Measurements from ENCODE around the gene RASAL3.

RASAL3 gene

DNA sequence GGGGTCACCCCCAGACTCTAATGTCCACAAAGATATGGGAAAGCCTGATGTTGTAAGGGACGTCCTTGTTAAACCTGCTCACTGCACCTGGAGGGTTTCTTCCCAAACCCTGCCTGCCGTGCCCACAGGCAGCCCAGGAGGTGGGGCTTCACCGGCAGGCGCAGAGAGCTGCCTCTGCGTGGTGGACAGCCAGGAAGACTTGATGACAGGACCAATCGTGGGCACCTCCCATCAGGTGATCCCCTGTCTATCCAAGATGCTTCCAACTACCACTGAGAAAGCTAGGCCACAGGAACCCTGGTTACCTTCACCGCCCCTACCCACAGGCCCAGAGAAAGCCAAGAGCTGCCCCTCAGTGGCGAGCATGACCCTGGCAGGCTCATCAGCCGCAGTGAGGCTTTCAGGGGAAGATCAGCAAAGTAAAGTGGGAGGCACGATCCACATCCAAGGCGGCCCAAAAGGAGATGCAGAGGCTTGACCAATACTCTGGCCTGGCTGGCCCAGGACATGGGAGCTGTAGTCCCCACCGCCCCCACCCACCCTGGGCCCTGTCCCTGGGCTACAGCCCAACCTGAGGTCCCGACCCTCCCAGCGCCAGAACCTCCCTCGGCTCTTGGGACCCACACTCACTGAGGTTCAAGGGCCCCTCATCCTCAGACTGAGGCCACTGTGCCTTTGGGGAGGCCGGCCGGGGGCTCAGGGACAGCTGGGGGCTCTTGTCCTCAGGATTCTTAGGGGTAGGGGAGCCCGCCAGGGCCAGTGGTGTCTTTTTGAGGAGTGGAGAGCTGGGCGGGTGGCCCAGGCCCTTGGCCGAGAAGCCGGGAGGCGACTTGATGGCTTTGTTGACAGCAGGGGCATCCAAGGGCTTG lies 35.2 kb downstream of the RASAL3 start:
- no peak overlapping the region for H3K4me3 Mint-ChIP-seq
- H3K27ac Mint-ChIP-seq = peak overlapping the region; percentile 37
- no peak for DNase-seq
- CTCF ChIA-PET = interaction anchor here (3.1 kb wide), 1 partner anchor 9 kb away, joined by 19 read pairs; the partner anchor contains the start of gene AKAP8L
- no peaks in the 10 kb centered on the region for H3K27me3 Mint-ChIP-seq
- H3K9me3 Mint-ChIP-seq = no peaks in the 10 kb centered on the region
- peaks cover 25% of the 10 kb centered on the region for H3K36me3 Mint-ChIP-seq
- H3K4me1 Mint-ChIP-seq = peaks cover 34% of the 10 kb centered on the region

DNA sequence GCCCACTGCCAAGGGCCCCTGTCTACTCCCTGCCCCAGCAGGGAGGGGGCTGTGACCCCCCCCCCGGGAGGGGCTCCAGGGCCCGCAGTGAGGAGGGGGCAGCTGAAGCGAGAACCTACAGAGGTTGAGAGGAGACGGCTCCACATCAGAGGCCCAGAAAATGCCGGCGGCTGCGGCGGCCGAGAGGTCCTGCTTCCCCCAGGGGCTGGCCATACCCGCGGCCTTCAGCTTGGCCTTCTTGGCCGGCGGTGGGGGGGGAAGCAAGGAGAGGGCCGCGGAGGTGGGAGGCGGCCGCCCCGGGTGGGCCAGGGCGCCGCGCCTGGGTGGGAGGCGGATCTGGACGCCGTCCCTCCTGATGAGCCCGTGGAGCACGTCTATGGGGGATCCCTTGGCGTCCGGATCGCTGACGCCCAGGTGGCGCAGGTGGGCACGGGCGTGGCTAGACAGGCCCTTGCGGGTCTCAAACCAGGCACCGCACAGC lies 36.3 kb downstream of the RASAL3 start:
- Mint-ChIP-seq H3K36me3 (peaks cover 36% of the 10 kb centered on the region), H3K4me1 (peaks cover 27% of the 10 kb centered on the region), H3K9me3 (peaks cover 3% of the 10 kb centered on the region), H3K4me3 (no peak overlapping the region), H3K27ac (no peak overlapping the region), H3K27me3 (no peaks in the 10 kb centered on the region)
- CTCF ChIA-PET = no interaction called here
- no peak for DNase-seq

DNA sequence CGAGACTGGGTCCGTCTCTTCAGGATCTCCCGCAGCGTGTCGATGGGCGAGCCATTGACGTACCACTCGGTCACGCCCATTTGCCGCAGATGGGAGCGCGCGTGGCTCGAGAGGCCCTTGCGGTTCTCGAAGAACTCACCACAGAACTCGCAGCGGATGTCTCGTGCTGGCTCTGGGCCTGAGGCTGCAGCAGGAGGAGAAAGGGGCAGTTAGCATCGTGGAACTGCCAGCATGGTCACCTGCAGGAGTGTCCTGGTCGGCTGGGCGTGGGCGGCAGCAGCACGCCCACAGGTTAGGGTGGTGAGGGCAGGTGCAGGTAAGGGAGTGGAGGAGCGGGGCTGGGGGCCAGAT lies 37.0 kb downstream of the RASAL3 start:
- CTCF ChIA-PET = no interaction called here
- no peak for DNase-seq
- Mint-ChIP-seq H3K27ac (no peak overlapping the region), H3K27me3 (no peaks in the 10 kb centered on the region), H3K4me1 (peaks cover 24% of the 10 kb centered on the region), H3K9me3 (peaks cover 3% of the 10 kb centered on the region), H3K4me3 (no peak overlapping the region), H3K36me3 (peaks cover 43% of the 10 kb centered on the region)

DNA sequence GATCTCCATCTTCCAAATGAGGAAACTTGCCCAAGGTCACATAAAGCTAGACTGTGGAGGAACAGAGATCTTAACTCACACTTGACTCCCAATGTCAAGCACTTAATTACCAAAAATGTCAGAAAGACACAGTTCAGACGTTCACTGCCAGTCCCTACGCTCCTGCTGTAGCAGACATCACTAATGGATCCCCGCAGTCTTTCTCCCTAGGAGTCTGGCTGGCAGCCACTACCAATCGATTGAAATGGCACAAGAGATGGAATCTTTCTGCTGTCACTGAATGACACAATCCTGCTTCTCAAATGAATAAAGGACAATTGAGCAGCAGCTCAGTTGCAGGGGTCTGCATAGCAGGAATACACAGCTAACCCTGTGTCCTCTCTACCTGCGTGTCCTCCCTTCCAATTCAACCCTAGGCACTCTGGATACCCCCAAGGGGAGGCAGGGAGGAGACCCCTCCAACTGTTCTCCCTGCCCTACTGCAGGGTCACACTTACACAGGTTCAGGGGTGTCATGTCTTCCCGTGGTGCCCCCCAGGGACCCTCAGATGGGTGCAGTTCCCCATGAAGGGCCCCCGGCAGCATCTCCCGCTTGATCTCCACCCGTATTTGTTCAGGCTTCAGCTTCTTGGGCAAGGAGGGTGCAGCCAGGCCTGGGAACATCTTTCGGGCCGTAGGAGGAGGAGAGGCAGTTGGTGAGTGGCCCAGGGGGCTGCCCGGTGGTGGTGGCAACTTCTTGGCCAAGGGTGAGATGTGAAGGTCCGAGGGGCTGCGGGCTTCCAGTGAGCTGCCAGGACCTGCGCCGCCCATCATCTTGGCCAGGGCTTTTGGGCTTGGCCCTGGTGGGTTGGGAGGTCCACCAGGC lies 37.6 kb downstream of the RASAL3 start:
- Mint-ChIP-seq H3K36me3 (peaks cover 46% of the 10 kb centered on the region), H3K27ac (no peak overlapping the region), H3K9me3 (peaks cover 3% of the 10 kb centered on the region), H3K4me1 (peaks cover 20% of the 10 kb centered on the region), H3K4me3 (no peak overlapping the region), H3K27me3 (no peaks in the 10 kb centered on the region)
- no peak for DNase-seq
- CTCF ChIA-PET = no interaction called here

DNA sequence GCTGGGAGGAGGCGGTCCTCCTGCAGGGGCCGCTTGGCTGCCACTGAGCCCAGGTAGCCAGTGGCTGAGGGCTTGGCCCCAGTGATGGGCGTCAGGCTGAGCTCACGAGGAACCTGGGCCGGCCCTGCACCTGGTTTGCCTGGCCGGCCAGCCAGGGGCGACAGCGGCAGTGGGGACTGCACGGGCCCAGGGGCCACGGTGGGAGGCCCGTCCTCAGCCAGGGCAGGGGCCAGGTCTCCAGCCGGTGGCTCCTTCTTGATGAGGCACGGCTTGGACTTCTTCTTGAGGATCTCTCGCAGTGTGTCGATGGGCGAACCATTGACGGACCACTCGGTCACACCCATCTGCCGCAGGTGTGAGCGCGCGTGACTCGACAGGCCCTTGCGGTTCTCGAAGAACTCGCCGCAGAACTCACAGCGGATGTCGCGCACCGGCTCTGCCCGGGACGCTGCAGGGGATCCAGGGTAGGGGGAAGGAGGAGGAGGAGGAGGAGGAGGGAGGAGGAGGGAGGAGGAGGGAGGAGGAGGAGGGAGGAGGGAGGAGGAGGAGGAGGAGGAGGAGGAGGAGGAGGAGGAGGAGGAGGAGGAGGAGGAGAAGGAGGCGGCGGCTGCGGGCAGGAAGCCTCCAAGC lies 38.9 kb downstream of the RASAL3 start:
- CTCF ChIA-PET = interaction anchor here (0.9 kb wide), 1 partner anchor 38 kb away, joined by 3 read pairs; no protein-coding TSS in a partner anchor
- Mint-ChIP-seq H3K36me3 (peaks cover 44% of the 10 kb centered on the region), H3K4me1 (peaks cover 8% of the 10 kb centered on the region), H3K27ac (no peak overlapping the region), H3K9me3 (peaks cover 3% of the 10 kb centered on the region), H3K27me3 (no peaks in the 10 kb centered on the region), H3K4me3 (no peak overlapping the region)
- no peak for DNase-seq

DNA sequence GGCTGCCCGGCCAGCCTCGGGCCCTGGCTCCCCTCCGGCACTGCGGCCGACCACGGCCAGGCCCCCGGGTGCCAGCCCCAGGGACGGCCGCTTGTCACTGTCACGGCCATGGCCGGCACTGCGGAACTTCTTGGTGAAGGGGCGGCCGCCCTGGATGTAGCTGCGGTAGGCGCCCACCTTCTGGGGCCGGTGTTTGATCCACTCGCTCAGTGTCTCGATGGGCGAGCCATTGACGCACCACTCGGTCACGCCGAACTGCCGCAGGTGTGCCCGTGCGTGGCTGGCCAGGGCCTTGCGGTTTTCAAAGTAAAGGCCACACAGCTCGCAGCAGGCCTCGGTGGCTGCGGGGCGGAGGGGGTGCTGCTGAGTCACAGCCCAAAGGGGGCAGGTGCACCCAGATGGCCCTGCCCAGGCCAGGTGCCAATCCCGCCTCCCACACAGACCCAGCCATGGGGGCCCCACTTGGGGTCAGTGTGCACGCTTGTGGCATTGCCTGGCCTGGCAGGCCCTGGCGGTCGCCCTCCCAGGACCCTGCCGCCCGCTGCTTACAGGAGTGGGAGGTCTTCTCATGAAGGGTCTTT lies 39.6 kb downstream of the RASAL3 start:
- H3K4me1 Mint-ChIP-seq = peaks cover 6% of the 10 kb centered on the region
- H3K27me3 Mint-ChIP-seq = no peaks in the 10 kb centered on the region
- CTCF ChIA-PET = interaction anchor here (0.9 kb wide), 1 partner anchor 39 kb away, joined by 3 read pairs; no protein-coding TSS in a partner anchor
- DNase-seq = no peak
- H3K27ac Mint-ChIP-seq = no peak overlapping the region
- H3K4me3 Mint-ChIP-seq = no peak overlapping the region
- H3K9me3 Mint-ChIP-seq = peaks cover 3% of the 10 kb centered on the region
- peaks cover 43% of the 10 kb centered on the region for H3K36me3 Mint-ChIP-seq

DNA sequence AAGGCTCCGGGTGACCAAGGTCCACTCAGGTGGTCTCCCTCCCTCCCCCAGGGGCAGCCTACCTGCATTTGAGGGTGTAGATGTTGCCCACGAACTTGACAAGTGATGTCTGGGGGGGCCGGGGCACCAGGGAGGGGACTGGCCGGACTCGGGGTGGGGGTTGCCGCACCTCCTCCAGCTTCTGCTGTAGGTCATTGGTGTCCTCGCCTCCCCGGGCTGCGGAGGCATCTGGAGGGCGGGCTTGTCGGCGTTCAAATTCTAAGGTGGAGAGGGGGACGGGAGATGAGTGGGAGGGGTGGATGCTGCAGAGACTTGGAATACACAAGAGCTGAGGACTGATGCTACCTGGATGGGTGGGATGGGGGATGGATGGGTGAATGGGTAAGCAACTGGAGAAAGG lies 40.2 kb downstream of the RASAL3 start:
- peaks cover 3% of the 10 kb centered on the region for H3K9me3 Mint-ChIP-seq
- H3K27ac Mint-ChIP-seq = no peak overlapping the region
- no peaks in the 10 kb centered on the region for H3K27me3 Mint-ChIP-seq
- CTCF ChIA-PET = interaction anchor here (0.7 kb wide), 1 partner anchor 132 kb away, joined by 3 read pairs; no protein-coding TSS in a partner anchor
- no peak overlapping the region for H3K4me3 Mint-ChIP-seq
- peaks cover 13% of the 10 kb centered on the region for H3K4me1 Mint-ChIP-seq
- DNase-seq = no peak
- peaks cover 43% of the 10 kb centered on the region for H3K36me3 Mint-ChIP-seq

DNA sequence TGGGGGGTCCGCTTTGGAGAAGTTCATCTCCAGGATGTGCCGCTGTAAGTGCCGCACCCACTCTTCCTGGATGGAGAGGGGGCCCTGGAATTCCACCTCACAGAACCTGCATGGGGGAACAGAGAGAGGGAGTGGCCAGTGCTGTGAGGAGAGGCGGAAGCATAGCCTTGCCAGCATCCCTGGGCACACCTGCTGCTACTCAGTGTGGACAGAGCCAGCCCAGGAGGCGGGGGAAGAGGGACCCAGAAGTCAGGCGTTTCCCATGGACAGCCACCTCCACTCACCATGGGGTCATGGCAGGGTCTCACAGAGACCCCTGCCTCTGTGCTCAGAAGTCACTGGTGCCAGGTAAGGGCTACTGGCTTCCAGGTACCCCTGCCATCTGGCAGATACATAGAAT lies 41.2 kb downstream of the RASAL3 start:
- H3K27ac Mint-ChIP-seq = no peak overlapping the region
- H3K4me1 Mint-ChIP-seq = peaks cover 11% of the 10 kb centered on the region
- CTCF ChIA-PET = no interaction called here
- DNase-seq = no peak
- peaks cover 43% of the 10 kb centered on the region for H3K36me3 Mint-ChIP-seq
- H3K9me3 Mint-ChIP-seq = peaks cover 3% of the 10 kb centered on the region
- H3K27me3 Mint-ChIP-seq = peaks cover 4% of the 10 kb centered on the region
- H3K4me3 Mint-ChIP-seq = no peak overlapping the region

DNA sequence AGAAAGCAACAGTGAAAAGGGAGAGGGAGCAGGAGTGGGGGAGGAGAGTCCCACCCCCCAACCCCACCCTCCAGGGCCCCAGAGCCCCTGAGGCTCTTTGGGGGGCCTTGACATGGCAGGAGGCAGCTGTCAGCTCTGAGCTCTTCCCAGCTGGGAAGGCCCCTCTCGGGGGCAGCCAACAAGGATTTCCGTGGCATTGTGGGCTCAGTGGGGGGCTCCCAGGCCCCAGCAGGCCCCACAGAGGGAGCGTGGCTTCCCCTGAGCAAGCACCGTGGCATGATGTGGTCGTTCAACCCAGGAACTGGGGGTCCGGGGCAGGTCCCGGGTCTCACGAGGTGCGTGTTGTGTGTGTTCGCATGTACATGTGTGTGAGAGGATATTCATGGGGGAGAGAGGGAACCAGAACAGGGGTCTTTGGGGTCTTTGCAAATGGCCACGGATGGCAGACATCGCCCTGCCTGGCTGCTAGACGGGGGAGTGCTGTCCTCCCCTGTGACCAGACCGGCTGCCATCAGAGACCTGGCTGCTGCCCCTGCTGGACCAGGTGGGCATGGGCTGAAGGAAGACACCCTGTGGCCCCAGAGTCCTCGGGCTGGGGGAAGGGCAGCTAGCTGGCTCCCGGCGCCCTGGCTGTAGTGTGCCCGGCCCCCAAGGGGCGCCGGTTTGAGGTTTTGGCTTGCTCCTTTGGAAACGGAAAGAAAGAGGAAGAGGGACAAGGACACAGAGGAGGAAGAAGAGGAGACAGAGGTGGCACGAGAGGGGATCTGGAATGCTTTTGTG lies 41.9 kb downstream of the RASAL3 start:
- H3K4me3 Mint-ChIP-seq = no peak overlapping the region
- H3K27ac Mint-ChIP-seq = no peak overlapping the region
- H3K4me1 Mint-ChIP-seq = peaks cover 17% of the 10 kb centered on the region
- CTCF ChIA-PET = interaction anchor here (7.3 kb wide), 1 partner anchor 131 kb away, joined by 152 read pairs; no protein-coding TSS in a partner anchor
- H3K36me3 Mint-ChIP-seq = peaks cover 41% of the 10 kb centered on the region
- H3K27me3 Mint-ChIP-seq = peaks cover 4% of the 10 kb centered on the region
- DNase-seq = no peak
- peaks cover 3% of the 10 kb centered on the region for H3K9me3 Mint-ChIP-seq

DNA sequence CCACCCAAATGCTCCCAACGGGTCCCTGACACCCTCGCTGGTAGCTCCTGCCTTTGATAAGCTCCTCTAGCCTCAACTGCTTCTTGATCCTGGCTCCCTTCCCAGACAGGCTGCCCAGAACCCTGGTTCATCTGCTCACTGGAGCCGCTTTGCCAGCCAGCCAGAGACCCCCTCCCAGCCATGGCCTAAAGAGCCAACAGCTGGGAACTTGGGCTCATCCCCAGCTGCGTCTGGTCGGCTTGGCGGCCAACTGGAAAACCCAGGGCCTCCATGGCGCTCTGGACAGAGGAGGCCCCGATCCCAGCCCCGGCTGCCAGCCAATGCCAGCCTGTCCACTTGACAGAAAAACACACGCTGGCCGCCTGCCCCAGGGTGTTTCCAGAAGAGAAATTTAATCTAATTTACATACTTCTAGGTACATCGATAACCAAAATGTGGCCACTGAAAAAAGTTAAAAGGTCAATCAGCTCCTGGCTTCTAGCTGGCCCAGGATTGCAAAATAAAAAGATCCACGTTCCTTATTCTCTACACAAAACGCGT lies 42.6 kb downstream of the RASAL3 start:
- CTCF ChIA-PET = interaction anchor here (3.6 to 7.3 kb wide), 2 partner anchors 9 to 132 kb away, joined by 19 to 152 read pairs; no protein-coding TSS in a partner anchor
- peaks cover 3% of the 10 kb centered on the region for H3K9me3 Mint-ChIP-seq
- no peak overlapping the region for H3K4me3 Mint-ChIP-seq
- H3K27ac Mint-ChIP-seq = no peak overlapping the region
- H3K36me3 Mint-ChIP-seq = peaks cover 36% of the 10 kb centered on the region
- DNase-seq = no peak
- H3K4me1 Mint-ChIP-seq = peaks cover 24% of the 10 kb centered on the region
- H3K27me3 Mint-ChIP-seq = peaks cover 4% of the 10 kb centered on the region

DNA sequence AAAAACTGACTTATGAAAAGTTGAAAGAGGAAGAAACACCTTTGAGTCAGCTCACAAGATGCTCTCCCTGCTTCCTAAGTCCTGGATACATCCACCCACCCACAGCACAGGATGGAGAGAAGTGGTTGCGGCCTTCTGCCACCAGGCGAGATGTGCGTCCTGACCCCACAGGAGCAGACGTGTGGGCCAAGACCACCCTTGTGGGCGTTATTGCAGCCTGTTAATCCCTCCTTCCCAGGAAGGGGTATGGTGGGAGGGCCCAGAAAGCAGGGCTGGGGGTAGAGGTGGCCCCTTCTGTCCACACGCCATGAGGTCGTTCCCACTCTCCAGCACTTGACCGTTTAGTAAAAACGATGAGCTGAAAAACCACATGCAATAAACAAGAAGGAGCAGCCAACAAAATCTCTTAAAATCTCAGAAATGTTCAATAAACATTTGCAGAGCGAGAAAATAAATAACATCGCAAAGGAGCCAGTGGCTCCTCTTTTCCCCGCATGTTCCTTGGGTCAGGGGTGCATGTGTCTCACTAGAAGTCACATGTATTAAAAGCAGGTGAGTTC lies 43.1 kb downstream of the RASAL3 start:
- no peak overlapping the region for H3K27ac Mint-ChIP-seq
- CTCF ChIA-PET = interaction anchor here (3.1 to 7.3 kb wide), 3 partner anchors 9 to 133 kb away, joined by 17 to 152 read pairs (median 19); partner anchors contain the start of gene AKAP8

DNA sequence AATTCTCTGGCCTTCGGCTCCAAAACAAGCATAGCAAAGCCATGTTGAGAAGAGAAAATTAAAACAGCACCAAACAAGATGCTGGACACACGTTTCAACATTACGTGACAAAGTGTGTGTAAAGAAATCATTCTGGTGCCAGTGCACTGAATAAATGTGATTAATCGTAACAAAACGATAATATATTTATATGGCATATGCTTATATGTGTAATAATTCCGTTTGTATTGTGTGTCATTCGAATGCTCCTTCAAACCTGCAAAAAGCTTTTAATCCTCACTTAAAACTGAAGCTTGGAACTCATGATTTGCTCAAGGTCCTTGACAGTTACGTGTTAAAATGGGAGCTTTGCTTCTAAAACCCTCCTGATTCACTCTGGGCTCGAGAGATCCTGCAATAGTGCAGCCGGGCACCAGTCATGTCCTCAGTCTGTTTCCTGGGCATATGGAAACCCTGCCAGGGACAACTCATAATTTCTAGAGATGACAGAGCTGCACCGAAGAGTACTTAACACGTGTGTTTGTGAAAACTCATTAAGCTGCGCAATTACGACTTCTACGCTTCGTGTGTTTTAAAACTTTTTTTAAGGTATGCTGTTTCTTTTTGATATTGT lies 44.8 kb downstream of the RASAL3 start:
- Mint-ChIP-seq H3K9me3 (peaks cover 3% of the 10 kb centered on the region), H3K27ac (peak overlapping the region; percentile 98), H3K27me3 (peaks cover 4% of the 10 kb centered on the region), H3K4me1 (peaks cover 34% of the 10 kb centered on the region), H3K4me3 (peak overlapping the region; percentile 99), H3K36me3 (peaks cover 37% of the 10 kb centered on the region)
- CTCF ChIA-PET = interaction anchor here (0.8 to 7.3 kb wide), 23 partner anchors 9 to 327 kb away, joined by 3 to 152 read pairs (median 5); partner anchors contain the start of genes AKAP8 and RASAL3
- no peak for DNase-seq

More for the DNA sequence above, 43.1 kb downstream of the RASAL3 start:
- Mint-ChIP-seq H3K4me1 (peaks cover 30% of the 10 kb centered on the region), H3K4me3 (no peak overlapping the region), H3K9me3 (peaks cover 3% of the 10 kb centered on the region), H3K27me3 (peaks cover 4% of the 10 kb centered on the region), H3K36me3 (peaks cover 36% of the 10 kb centered on the region)
- no peak for DNase-seq

Data from activated naive CD4-positive, alpha-beta T cell treated with anti-CD3 and anti-CD28 coated beads, Interleukin-2, amount 10 ng/mL, durations not matched to agents 7 days and 5 days (primary cell).